Left lung (tissue), 10 donors: Measurements from ENCODE around the gene FTO. TPM values are rescaled to one million over a fixed set of nuclear protein-coding genes. Genes with fewer than 3 reads are reported as not detected.
A peak's percentile ranks its signal among the peaks of the same experiment; 100 is the strongest.

Experiments used
- ATAC-seq: fragments of 200-7000 bp; cut with Tn5 transposase; one replicate; pipeline ENCODE4 v1.9.1; 2020; ENCODE audit warnings: moderate library complexity
- DNase-seq, 4 donors: peaks; one replicate each; pipeline ENCODE4 v3.0.0-alpha.2; 2013 to 2020
- H3K27ac ChIP-seq, 2 donors: fragments of 200-600 bp; sonication (generic) in 1 of 2; one replicate each; pipeline versions ENCODE4 v1.5.0 to v1.8.0; 2020 to 2021
- H3K27me3 ChIP-seq, 2 donors: fragments of 200-600 bp; sonication (generic) in 1 of 2; one replicate each; pipeline versions ENCODE4 v1.5.0 to v1.8.0; 2020 to 2021
- H3K36me3 ChIP-seq, 2 donors: fragments of 200-600 bp; sonication (generic) in 1 of 2; one replicate each; pipeline versions ENCODE4 v1.5.0 to v1.8.0; 2020 to 2021
- H3K4me1 ChIP-seq, 2 donors: fragments of 200-600 bp; one replicate each; pipeline ENCODE4 v1.8.0; 2021
- H3K4me3 ChIP-seq, 2 donors: fragments of 200-600 bp; sonication (generic) in 1 of 2; one replicate each; pipeline versions ENCODE4 v1.5.0 to v1.8.0; 2020 to 2021; ENCODE audit warnings: mild to moderate bottlenecking in 1 of 2
- H3K9me3 ChIP-seq, 2 donors: fragments of 200-600 bp; sonication (generic) in 1 of 2; one replicate each; pipeline versions ENCODE4 v1.5.0 to v1.8.0; 2020 to 2021
- intact Hi-C, 2 donors: fragments of 100-400 bp; cut with DNase I; formaldehyde crosslinking; loops; one replicate each; pipeline versions ENCODE4 v1.11.2 to v1.14.2; 2022
- polyA plus RNA-seq, 6 donors: library from polyadenylated mRNA; unstranded; fragments of 120-200 nt; gene quantifications; one replicate each; pipeline ENCODE4 v1.2.1, GENCODE V29; 2013; ENCODE audit not compliant: insufficient read length in 6 of 6
- total RNA-seq, 2 donors: library from RNA; stranded (reverse); fragmentation: NEBNext Ultra II Directional; extraction: Animal tissue kit (Norgen Biotek cat#: 25700); gene quantifications; one replicate each; pipeline ENCODE4 v1.2.1, GENCODE V29; 2021
- TF ChIP-seq, protein P1 (sequence below), 2 donors: fragments of 200-600 bp; sonication (generic) in 1 of 2; IDR thresholded peaks; one replicate each; pipeline versions ENCODE4 v1.5.0 to v1.8.0; 2021; ENCODE audit warnings: antibody characterized with exemption in 2 of 2
- donor health status: DM: no; HTN: yes; CAD: no.
- donor health status: DM: no; HTN: no; CAD: no.

The FTO gene
- total and polyA plus RNA-seq, 8 donors = 69.0 to 99.6 (median 90.7) TPM

DNA sequence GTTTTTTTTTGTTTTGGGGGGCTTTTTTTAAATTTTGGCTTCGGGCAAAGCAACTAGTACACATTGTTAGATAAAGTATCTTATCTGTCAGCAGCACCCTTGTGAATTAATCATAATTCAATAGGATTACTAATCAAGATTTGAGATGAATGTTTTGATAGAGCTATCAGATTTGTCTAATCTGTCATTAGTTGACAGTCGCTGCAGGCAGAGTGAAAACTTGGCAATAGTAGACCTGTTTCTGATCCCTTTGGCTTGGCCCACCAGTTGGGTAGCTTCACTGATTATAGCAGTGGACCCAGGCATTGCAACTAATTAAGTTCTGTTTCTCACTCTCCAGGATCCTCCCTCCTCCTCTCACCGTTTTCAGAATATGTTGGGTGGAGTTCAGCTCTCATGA lies 324.0 kb downstream of the FTO start:
- Histone ChIP-seq H3K4me3 (no peak overlapping the region), H3K36me3 (peaks cover 0 to 5% of the 10 kb centered on the region in 2 donors), H3K27ac (no peak overlapping the region), H3K27me3 (no peaks in the 10 kb centered on the region), H3K4me1 (no peaks in the 10 kb centered on the region), H3K9me3 (peaks cover 3 to 23% of the 10 kb centered on the region in 2 donors)
- DNase-seq (no peak), ATAC-seq (no peak)
- intact Hi-C loops = no loop called here
- TF ChIP-seq, protein P1, sequence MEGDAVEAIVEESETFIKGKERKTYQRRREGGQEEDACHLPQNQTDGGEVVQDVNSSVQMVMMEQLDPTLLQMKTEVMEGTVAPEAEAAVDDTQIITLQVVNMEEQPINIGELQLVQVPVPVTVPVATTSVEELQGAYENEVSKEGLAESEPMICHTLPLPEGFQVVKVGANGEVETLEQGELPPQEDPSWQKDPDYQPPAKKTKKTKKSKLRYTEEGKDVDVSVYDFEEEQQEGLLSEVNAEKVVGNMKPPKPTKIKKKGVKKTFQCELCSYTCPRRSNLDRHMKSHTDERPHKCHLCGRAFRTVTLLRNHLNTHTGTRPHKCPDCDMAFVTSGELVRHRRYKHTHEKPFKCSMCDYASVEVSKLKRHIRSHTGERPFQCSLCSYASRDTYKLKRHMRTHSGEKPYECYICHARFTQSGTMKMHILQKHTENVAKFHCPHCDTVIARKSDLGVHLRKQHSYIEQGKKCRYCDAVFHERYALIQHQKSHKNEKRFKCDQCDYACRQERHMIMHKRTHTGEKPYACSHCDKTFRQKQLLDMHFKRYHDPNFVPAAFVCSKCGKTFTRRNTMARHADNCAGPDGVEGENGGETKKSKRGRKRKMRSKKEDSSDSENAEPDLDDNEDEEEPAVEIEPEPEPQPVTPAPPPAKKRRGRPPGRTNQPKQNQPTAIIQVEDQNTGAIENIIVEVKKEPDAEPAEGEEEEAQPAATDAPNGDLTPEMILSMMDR (IDR thresholded peaks at IDR 0.05) = no peak

DNA sequence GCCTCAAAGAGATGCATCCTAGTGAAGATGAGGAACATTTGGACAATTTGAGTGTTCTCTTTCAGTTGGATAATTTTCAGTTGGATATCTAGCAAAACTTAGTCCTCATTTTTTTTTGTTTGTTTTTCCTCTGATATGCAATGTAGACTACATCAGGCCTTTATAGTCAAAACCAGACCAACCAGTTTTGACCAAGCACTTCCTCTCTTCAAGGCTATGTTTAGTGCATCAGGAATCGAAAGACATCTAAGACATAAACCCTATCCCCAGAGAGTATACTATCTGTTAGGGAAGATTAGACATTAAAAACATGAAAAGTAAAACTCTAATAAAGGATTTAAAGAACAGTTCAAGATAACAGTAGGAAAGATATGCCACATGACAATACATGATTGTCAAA lies 326.5 kb downstream of the FTO start:
- TF ChIP-seq, protein P1 (IDR thresholded peaks at IDR 0.05) = no peak
- peaks cover 3 to 23% of the 10 kb centered on the region in 2 donors for H3K9me3 ChIP-seq
- H3K4me3 ChIP-seq = no peak overlapping the region
- peaks cover 0 to 5% of the 10 kb centered on the region in 2 donors for H3K36me3 ChIP-seq
- no peaks in the 10 kb centered on the region for H3K27me3 ChIP-seq
- H3K4me1 ChIP-seq = no peaks in the 10 kb centered on the region
- H3K27ac ChIP-seq = no peak overlapping the region
- ATAC-seq (no peak), DNase-seq (peak in 1 of 4 donors; percentile 10)
- intact Hi-C loops = no loop called here

DNA sequence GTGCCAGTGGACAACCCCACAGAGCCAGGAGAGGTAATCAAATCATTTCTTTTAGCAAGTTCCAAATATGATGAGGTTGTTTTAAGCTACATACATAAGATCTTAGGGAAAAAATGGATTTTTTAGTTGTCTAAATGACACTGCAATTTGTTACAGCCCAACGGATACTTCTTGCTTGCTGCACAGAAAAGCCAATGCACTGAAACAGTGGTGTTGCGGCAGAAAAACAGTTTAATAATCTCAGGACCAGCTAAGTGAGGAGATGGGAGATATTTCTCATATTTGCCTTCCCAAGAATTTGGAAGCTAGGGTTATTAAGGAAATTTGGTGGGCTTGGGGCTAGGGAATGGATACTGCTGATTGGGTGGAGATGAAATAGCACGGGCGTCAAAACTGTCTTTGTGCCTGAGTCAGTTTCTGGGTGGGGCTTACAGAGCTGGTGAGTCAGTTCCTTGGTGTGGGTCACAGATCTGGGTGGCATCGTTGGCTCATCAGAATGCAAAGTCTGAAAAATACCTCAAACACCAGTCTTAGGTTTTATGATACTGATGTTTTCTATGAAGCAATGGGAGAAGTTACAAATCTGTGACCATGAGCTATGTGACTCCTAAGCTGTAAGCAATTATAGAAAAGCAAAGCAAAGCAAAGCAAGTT lies 327.3 kb downstream of the FTO start:
- DNase-seq (no peak), ATAC-seq (no peak)
- Histone ChIP-seq H3K4me1 (no peaks in the 10 kb centered on the region), H3K9me3 (peaks cover 3 to 23% of the 10 kb centered on the region in 2 donors), H3K27ac (no peak overlapping the region), H3K27me3 (no peaks in the 10 kb centered on the region), H3K36me3 (peaks cover 0 to 5% of the 10 kb centered on the region in 2 donors), H3K4me3 (no peak overlapping the region)
- TF ChIP-seq, protein P1 (IDR thresholded peaks at IDR 0.05) = no peak
- intact Hi-C loops = no loop called here

DNA sequence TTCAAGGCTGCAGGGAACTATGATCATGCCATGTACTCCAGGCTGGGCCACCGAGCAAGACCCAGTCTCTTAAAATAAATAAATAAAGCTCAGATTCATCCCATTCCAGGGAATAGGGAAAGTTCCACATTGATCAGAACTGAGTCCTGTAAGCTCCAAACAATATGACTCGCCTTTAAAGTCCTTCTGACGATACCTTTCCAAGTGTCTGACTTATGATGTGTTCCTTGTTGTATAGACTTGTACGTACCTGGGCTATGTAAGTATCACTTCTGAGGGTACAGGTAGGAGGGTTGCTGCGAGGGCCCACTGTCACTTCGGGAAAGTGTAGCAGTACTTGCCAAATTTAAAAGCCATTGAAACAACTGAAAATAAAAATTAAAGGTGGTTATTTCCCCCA lies 329.8 kb downstream of the FTO start:
- no peak for ATAC-seq
- H3K4me1 ChIP-seq = no peaks in the 10 kb centered on the region
- H3K27me3 ChIP-seq = no peaks in the 10 kb centered on the region
- no peak overlapping the region for H3K27ac ChIP-seq
- no peaks in the 10 kb centered on the region for H3K36me3 ChIP-seq
- no peak overlapping the region for H3K4me3 ChIP-seq
- TF ChIP-seq, protein P1 (IDR thresholded peaks at IDR 0.05) = no peak
- intact Hi-C loops = no loop called here
- H3K9me3 ChIP-seq = peaks cover 3 to 23% of the 10 kb centered on the region in 2 donors
- DNase-seq = no peak

DNA sequence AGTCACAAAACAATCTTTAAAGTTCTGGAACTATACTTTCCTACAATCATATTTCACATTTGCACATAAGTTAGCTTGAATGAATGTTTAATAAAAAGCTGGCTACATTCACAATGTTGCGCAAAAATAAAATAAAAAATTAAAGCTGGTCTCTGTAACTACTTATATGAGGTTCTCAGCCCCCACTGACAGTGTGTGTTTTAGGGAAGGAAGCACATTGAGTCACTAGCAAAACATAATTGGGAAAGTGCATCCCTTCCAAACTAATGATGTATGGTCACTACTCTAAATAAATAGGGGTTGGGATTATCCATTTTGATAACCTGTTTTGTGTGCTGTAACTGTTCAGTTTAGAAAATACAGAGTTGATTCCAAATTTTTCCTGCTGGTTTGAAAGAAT lies 330.7 kb downstream of the FTO start:
- Histone ChIP-seq H3K27ac (no peak overlapping the region), H3K9me3 (peaks cover 3 to 21% of the 10 kb centered on the region in 2 donors), H3K27me3 (no peaks in the 10 kb centered on the region), H3K4me3 (no peak overlapping the region), H3K36me3 (no peaks in the 10 kb centered on the region), H3K4me1 (no peaks in the 10 kb centered on the region)
- intact Hi-C loops = no loop called here
- TF ChIP-seq, protein P1 (IDR thresholded peaks at IDR 0.05) = no peak
- DNase-seq = no peak
- ATAC-seq = no peak
